IPS DF 19.7 (cell line): ENCODE results near the gene HNRNPUL2.
"Not testable (repeated sequence)": the region's sequence is repeated elsewhere in the genome, so short reads cannot be mapped to it uniquely, and the experiment has no call there.

Source experiments
- DNase-seq: peaks from one replicate; pipeline ENCODE4 v3.0.0-alpha.2; 2013; ENCODE audit warnings: low read depth, low spot score

HNRNPUL2 gene

DNA sequence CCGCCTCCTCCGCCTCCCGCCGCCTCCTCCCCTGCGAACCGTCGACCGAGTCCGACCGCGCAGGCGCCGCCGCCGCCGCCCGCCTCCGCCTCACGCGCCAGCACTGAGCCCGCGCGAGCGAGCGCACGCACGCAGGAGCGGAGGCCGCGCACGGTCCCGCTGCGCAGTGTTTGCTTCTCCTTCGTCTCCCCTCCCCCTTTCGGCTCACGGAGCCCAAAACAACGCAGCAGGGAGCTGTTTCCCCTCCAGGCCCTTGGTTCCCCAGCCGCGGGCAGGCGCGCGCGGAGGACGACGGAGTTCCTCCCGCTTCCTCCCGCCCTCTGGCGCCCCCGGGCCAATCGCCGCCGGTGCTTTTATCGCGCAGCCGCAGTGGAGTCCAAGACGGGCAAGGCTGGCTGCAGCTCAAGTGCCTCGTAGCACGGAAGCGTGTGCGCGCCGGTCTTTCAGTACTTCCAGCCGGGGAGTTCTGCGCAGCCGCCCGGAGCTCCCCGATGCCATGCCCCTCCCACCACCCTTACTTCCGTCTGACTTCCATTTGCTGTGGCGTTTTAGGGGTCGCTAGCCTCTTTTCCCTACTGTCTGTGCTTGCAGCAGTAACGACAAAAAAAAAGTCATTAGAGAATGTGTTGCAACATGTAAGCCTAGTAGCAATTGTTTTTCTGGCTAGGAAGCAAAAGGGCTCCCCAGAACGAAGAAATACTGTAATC lies at the start of gene HNRNPUL2:
TSS of gene HNRNPUL2 (minus strand) at position 293 of the 707 bp plus-strand sequence. CDS start 301 bp downstream, outside the sequence.
- DNase-seq, result peak; percentile 92

DNA sequence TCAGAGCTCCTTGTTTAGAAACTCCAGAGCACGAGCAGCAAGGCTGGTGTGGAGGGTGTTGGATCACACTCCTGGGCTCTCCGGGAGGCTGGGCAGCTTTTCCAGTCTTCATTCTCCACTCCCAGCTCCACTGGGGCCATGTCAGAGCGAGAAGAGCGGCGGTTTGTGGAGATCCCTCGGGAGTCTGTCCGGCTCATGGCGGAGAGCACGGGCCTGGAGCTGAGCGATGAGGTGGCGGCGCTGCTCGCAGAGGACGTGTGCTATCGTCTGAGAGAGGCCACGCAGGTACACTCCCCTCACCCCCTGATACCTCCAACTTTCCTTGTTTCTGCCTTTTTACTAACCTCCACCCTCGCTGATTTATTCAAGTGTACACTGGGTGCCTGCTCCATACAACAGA lies 48.4 kb upstream of the HNRNPUL2 start:
- no peak for DNase-seq

DNA sequence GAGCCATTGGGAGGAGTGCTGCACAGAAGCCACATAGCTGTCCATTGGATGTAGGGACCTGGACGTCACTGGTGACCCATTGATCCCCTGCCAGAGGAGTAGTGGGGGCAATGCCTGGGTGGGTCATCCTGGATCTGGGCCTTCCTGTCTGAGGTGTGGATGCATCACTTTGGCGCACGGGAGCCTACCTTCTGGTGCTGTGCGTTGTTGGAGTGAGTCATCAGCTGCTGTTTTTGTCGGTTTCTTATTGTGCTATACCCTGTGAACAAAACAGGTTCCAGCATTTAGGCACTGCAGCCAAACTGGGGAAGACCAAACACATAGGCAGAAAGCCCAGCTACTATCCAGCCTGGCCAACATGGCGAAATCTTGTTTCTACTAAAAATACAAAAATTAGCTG lies 47.1 kb upstream of the HNRNPUL2 start:
- no peak for DNase-seq

DNA sequence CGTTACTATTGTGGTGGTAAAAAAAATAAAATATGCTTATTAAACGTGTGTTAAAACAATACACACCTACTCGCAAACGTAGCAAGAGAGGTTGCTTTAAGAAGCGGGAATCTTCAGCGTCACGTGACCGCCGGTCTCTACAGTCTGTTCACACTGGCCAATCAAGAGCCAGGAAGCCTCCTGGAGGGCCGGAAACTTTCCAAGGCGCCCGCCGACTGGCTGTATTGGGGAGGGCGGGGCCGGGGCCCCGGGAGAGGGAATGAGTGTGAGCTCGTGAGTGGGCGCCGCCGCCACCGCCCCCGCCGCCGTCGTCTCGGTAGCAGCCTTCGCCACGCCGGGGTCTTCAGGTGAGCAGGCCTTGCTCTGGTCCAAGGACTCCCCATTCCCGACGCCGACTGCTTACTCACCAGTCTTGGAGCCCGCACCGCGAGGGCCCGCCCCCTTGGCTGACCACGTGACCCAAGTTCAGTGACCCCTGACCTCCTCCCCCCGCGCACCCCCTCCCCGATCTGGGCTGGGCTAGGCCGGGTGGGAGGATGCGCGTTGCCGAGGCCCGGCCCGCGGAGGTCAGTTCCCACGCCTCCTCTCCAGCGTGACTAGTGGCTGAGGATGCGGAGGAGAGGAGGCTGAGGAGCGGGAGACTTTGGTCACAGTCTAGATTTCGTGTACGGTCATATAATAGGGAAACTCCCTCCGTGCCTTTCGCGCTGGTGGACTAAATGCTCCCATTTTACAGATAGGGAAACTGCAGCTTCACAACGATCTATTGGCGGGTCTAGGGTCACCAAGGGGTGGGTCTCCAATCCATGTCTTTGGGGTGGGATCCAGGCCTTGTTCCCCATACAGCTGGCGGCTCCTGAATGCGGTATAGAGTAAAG lies 44.1 kb upstream of the HNRNPUL2 start, which contains the start of gene TAF6L:
TSS of gene TAF6L (plus strand) at position 253 of the 878 bp plus-strand sequence. CDS start 4,388 bp downstream, outside the sequence.
- DNase-seq, result peak; percentile 89

DNA sequence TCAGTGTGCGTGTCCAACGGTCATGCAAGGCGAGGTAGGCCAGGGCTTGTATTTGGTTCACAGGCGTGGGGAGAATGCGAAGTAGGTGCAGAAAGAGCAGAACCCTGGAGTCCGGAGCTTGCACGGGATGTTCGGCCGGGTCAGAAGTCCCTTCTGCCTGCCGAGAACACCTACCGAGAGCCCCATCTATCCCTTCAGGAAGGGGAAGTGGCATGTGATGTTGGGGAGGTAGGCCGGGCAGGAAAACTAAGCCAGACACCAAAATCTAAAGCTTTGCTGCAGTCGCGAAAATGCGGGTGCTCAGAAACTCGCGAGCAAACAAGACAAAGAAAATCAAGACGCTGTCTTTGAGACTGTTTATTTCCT lies 43.5 kb upstream of the HNRNPUL2 start:
- peak; percentile 20 for DNase-seq

DNA sequence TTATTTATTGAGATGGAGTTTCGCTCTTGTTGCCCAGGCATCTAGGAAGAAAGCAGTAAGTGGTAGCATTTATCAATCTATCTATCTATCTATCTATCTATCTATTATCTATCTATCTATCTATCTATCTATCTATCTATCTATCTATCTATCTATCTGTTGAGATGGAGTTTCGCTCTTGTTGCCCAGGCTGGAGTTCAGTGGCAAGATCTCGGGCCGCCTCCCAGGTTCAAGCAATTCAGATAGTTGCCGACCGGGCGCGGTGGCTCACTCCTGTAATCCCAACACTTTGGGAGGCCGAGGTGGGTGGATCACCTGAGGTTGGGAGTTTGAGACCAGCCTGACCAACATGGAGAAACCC lies 33.6 kb upstream of the HNRNPUL2 start:
- not testable (repeated sequence) for DNase-seq

DNA sequence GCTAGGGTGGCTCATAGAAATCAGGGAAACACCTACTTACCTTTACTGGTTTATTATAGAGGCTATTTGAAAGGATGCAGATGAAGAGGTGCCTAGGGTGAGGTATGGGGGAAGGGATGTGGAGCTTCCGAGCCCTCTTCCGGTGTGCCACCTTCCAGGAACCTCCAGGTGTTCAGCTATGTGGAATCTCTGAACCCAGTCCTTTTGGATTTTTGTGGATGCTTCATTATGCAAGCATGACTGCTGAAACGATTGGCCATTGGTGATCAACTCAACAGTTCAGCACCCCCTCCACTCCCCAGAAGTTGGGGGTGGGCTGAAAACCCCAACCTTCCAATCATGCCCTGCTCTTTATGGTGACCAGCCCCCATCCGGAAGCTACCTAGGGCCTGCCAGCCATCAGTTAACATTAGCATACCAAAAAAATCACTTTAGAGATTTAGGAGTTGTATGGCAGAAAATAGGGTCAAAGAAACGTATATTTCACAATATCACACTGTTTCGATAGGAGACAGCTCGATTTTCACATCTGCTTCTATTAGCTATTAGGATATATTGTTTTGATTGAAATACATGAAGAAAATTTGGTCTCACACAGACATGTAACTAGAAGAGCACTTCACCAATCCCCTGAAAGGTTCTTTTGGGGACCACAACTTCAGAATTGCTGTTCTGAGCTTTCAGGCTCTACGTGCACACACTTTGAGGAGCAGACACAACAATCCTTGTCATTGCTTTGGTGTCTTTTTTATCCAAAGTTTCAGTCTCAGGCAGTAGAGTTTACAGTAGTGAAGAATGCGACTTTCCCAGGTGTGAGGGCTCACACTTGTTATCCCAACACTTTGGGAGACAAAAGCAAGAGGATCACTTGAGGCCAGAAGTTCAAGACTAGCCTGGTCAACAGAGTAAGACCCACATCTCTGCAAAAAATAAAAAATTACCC lies 30.9 kb upstream of the HNRNPUL2 start:
- peak; percentile 96 for DNase-seq

DNA sequence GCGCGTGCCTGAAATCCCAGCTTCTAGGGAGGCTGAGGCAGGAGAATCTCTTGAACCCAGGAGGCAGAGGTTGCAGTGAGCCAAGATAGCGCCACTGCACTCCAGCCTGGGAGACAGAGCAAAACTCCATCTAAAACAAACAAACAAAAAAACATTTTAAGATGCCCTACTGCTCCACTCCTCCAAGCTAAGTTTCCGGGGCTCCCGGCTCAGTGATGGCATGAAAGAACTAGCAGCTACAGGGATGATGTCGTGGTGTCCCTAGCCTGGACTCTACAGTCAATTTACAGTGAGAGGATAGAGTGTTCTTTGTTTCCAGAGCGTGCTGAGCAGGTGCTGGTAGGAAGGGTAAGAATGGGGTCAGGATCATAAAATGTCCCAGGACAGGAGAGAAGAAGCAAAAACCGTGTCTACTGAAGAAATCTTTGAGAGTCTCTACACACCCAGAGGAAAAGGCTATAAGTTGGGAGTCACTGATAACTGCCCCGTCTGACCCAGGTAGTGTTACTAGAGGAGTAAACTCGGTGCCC lies 27.9 kb upstream of the HNRNPUL2 start:
- no peak for DNase-seq

DNA sequence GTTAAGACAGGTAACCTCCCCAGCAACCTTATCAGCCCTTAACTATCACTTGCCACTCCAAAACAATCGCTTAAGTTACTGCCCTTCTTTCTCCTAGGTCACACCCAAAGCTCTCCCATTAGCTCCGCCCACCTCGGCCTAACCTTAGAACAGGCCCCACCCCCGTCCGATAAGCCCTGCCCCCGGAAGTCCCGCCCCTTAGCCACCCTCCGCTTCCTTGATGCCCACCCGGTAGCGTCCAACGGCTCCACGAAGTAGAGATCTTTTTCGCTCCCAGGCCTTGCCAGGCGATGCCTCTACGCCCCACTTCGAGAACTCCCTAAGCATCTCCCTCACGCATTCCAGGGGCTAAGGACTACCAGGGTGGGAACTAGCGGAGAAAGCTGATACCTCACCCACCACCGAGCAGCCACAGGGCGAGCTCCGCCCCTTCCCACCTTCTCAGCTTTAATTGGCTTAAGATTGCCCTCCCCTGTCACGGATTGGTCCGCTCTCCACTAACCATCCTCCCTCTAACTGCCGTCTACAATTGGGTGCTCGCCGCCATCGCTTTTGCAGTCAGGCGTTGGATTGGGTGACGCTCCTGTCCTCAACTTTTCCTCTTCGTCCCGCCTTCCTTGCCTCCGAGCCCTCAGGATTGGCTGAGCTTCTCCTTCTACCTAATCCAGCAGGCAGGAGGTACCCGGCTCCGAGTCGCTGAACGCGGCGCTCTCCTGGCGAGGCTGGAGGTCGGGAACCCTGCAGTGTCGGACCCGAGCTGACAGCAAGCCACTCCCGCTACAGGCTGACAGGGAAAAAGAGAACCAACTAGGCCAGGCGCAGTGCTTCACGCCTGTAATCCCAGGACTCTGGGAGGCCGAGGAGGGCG lies 26.7 kb upstream of the HNRNPUL2 start, which contains the start of gene ZBTB3:
TSS of gene ZBTB3 (minus strand) at position 425 of the 868 bp plus-strand sequence. CDS start 496 bp downstream, outside the sequence.
- peak; percentile 99 for DNase-seq

DNA sequence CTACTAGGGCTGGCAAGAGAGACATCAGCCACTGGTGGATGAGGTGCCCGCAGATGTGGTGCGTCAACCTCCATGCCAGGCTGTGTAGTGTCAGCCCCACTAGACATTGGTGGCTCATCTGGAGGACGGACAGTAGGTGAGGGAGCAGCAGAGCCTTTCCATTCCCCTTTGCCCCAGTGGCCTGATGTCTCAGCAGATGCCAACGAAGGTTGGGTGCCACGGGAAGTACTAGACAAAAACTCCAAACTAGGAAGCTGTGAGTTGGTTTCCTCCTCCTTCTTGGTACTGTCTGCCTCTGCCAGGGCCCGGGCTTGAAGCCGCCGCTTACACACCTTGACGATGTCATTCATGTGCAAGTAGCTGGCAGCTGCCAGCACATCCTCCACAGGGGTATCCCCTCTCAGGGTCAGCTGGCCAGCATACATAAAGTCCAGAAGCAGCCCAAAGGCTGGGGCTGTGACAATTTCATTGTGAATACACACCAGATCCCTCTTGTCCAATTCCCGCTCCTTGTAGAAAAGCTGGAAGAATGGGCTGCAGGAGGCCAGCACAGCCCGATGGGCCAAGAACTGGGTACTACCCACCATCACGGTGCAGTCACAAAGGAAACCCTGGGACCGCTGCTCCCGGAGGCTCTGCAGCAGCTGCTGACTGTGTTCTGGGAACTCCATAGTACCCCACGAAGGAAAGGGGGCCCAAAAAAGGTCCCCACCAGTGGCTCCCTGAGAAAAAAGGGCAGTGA lies 25.9 kb upstream of the HNRNPUL2 start:
- DNase-seq, result no peak

DNA sequence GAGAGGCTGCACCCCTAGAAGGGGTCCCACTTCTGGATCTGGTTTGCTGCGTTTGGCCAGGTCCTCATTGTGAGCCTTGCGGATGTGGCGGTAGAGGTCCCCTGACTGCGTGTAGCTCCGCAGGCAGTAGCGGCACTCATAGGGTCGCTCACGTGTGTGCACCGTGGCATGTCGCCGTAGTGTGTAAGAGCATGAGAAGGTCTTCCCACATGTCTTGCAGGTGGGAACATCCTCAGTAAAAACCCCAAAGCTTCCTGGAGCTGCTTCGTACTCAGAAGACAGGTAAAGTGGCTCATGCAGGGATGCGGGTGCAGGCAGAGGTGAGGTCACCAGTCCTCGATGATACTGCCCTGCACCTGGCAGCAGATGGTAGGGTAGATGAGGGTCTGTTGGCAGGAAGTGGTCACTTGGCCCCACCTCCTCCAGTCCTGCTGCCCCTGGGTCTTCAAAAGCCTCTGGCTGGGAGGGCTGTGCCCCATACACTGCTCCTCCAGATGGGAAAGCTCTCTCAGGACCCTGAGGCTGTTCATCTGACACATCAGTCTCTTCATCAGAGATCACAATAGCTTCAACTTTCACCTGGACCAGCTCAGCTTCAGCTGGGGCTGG lies 25.0 kb upstream of the HNRNPUL2 start:
- no peak for DNase-seq

DNA sequence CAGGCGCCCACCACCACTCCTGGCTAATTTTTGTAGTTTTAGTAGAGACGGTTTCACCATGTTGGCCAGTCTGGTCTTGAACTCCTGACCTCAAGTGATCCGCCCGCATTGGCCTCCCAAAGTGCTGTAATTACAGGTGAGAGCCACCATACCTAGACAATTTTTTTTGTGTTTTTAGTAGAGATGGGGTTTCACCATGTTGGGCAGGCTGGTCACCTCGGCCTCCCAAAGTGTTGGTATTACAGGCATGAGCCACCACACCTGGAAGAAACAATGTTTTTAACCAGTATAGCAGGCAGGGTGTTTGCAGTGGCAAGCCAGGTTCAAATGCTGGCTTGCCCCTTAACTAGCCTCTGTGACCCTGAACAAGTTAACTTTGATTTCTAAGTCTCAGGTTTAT lies 22.7 kb upstream of the HNRNPUL2 start:
- not testable (repeated sequence) for DNase-seq

DNA sequence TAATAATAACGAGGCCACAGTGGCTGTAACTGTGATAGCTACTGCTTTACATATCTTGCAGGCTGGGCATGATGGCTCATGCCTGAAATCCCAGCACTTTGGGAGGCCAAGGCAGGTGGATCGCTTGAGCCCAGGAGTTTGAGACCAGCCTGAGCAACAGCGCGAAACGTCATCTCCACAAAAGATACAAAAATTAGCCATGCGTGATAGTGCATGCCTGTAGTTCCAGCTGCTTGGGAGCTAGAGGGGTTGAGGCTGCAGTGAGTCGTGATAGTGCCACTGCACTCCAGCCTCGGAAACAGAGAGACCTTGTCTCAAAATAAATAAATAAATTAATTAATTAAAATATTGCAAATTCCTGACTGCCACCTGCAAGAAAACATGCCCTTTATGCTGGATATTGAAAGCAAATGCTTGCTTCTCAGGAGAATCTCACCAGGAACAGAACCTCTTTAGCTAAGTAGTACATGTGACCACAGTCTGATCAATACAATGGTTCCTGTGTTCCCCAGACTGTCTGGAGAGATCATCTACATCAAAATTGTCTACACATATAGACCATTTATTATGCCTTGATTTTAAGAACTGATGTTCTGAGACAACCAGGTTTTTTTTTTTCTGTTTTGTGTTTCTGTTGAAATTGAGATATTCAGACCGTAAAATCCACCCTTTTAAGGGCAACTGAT lies 20.4 kb upstream of the HNRNPUL2 start:
- no peak for DNase-seq

DNA sequence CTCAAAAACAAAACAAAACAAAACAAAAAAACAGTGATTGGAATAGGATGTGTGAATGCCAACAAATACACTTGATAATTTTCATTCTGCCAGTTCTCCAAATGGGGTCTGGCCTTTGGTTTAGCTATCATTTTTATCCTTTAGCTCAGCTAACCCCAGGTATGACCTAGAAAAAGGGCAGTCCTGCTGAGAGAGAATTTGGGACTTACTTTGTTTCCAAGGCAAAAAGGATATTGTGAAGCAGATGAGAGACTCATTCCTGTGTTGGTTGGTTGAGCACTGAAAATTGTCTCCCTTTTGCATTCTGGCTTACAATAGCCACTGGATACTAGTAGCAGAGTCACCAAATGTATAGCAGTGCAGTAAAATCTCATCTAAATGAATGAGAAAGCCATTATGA lies 9.9 kb upstream of the HNRNPUL2 start:
- no peak for DNase-seq

DNA sequence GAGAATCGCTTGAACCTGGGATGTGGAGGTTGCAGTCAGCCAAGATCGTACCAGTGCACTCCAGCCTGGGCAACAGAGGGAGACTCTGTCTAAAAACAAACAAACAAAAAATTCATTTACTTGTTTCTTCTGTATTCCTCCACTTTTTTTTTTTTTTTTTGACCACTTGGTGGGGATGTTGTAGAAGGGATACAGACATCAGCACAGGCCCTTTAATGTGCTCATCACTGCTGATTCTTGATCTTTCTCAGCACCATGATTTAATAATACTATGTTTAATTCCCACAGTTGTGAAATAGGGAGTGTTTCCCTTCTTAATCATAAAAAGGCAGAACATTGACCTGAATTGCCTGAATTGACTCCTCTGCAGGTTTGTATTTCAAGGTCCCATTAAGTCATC lies 5.6 kb upstream of the HNRNPUL2 start:
- no peak for DNase-seq

DNA sequence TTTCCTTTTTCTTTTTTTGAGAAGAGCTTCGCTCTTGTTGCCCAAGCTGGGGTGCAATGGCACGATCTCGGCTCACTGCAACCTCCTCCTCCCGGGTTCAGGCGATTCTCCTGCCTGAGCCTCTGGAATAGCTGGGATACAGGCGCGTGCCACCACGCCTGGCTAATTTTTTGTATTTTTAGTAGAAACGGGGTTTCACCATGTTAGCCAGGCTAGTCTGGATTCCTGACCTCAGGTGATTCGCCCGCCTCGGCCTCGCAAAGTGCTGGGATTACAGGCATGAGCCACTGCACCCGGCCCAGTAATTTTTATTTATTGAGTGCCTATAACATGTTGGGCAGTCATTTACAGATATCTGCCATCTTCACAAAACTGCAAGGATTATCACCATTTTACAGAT lies 2.8 kb upstream of the HNRNPUL2 start:
- DNase-seq, result not testable (repeated sequence)

DNA sequence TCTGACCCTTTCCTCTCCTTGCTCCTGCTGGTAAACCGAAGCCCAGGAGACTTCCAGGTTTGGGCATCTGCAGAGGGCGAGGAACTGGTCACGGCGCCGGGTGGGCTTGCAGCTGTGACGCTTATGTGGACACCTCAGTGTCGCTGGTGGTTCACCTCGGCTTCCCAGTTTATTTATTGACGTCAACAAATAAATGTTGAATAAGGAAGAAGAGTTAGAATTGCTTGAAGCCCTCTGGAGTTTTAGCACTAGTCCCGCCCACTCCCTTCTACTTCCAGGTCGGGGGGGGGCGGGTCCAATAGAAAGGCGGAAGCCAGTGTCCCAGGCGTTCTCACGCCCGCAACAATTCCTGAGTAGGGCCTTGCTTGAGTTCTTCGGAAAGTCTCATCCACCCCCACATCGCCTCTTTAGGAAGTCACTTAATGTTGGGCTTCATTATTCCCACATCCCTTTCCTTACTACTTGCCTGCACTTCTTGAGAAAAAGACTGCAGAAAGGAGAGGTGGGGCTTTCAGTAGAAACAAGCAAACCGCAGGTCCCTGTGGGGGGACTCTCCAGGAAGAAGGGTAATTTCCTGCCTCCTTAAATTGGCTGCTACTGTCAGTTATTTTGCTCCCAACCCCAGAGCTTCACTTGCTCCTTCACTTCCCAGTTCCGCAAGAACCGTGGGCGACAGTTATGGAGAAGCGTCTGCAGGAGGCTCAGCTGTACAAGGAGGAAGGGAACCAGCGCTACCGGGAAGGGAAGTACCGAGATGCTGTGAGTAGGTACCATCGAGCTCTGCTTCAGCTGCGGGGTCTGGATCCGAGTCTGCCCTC lies 1.1 kb upstream of the HNRNPUL2 start, which contains the start of gene TTC9C:
TSS of gene TTC9C (plus strand) at position 316 of the 818 bp plus-strand sequence. CDS start at position 679, 363 bp downstream.
- DNase-seq, result no peak

DNA sequence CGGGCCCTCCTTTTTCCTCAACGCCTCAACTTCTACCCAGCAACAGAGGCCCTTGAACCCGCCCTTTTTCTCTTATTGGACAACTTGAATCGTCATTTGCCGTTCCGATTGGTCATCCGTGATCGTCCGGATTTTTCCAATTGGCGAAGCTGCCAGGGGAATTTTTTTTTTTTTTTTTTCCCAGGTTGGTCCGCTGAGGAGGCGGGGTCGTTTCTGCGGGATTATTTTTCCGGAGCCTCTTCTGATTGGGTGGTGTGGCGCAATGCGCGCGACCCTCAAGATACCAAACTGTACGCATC lies 564 bp upstream of the HNRNPUL2 start:
- peak; percentile 91 for DNase-seq
